GM19238 (cell line): ENCODE measurements around the gene LAMA2.

ENCODE experiments used
- DNase-seq: peaks from one replicate; pipeline ENCODE4 v3.0.0; 2011; ENCODE audit warnings: low spot score; ENCODE audit not compliant: insufficient read length

LAMA2 gene

DNA sequence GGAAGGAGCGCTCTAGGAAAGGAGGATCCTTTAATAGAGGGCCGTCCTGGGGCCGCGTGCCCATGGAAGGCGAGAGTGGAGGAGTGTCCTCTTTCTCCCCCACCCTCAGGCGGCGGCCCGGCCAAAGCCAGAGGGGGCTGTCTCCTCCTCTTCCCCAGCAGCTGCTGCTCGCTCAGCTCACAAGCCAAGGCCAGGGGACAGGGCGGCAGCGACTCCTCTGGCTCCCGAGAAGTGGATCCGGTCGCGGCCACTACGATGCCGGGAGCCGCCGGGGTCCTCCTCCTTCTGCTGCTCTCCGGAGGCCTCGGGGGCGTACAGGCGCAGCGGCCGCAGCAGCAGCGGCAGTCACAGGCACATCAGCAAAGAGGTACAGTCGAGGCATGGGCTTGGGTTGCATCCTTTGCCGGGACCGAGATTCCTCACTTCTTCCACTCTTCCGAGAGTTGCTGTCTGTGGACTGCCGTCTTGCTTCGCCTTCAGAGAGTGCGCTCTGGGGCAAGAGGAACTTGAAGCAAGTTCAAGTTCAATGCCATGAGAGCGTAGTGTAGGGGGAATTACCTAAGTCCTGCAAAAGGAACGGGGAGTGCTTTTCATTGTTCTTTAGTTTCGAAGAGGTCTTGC lies at the start of gene LAMA2:
Gene LAMA2, plus strand, starts transcription at position 148 of the 621 bp plus-strand sequence. Its CDS starts 108 bp downstream, at position 256.
- DNase-seq = no peak

DNA sequence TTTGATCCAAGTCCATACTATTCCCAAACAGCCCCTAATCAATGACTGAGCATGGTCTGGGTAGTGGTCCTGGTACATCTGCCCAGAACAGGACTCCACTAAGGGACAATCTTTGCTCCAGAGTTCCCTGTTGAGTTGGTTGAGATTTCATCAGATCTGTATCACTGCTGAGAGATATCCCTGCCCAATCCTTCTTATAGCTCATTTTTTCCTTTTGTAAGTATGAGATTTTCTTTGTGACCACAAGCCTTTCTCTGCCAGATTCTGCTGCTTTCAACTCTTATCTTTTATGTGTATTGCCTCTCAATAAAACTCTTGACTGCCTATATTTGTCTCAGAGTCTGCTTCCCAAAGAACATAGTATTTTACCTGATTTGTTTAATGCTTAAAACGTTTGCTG lies 46.2 kb upstream of the LAMA2 start:
- DNase-seq = no peak

DNA sequence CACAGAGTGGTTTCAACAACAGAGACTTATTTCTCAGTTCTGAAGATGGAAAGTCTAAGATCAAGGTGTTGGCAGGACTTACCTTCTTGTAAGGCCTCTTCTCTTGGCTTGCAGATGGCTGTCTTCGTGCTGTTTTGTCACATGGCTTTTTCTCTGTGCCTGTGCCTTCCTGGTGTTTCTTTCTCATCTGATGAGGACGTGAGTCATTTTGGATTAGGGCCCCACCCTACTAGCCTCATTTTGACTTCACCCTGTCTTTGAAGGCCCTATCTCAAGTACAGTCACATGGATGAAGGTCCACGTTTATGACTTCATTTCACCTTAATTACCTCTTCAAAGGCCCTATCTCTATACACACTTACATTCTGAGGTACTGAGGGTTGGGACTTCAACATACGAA lies 41.4 kb upstream of the LAMA2 start:
- no peak for DNase-seq

DNA sequence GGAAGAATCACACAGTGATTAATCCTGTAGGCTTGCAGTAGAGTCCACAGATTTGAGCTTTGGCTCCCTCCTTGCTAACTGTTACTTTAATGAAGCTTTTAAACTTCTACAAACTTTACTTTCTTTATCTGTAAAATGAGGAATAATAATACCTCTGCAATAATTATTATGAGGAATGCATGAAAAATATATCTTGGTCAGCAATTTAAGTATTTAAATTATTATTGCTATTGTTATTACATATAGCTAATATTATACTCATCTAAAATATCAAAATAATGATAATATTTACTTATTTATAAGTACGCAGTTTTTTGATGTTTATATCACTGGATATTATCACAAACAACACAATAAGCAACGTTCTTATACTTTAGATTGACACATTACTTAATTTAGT lies 38.3 kb upstream of the LAMA2 start:
- DNase-seq = no peak

- DNase-seq = no peak
Observed at GRCh38 chr6:128847431-128848210, 35.3 kb upstream of the LAMA2 start.

GRCh38 chr6:128848212-128848935 lies 34.6 kb upstream of the LAMA2 start:
- no peak for DNase-seq

DNA sequence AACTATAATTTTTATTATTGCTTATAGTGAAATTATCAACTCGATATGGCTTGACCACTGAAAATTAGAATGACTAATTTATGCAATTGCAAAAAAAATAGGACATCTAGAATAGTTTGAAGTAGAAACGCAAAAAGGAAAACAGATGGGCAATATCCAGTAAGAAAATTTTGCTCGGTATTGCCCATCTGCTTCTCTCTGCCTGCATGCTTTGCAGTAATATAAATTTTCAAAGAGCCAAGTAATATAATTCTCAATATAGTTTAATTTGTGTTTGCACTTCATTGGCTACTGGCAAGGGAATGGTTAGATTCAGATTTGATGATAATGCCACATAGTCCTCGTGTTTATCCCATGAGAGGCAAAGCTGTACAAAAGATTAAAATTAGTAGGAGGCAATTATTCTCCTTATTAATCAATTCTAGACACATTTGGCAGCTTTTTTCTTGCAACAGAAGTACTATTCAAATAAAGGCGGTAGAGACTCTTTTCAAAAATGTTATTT lies 27.3 kb upstream of the LAMA2 start:
- no peak for DNase-seq

GRCh38 chr6:128857806-128858205 lies 25.1 kb upstream of the LAMA2 start:
- DNase-seq = no peak

DNA sequence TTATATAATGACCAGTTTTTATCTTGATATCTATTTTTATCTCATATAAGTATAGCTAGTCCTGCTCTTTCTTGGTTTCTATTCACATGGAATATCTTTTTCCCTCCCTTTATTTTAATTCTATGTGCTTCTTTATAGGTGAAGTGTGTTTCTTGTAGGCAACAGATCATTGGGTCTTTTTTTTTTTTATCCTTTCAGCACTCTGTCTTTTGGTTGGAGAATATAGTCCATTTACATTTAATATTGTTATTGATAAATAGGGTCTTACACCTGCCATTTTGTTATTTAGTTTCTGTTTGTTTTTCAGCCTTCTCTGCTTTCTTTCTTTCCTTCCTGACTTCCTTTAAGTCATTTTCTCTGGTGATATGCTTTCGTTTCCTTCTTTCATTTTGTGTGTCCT lies 22.2 kb upstream of the LAMA2 start:
- no peak for DNase-seq

- DNase-seq = no peak
Observed at GRCh38 chr6:128863983-128864382, 19.0 kb upstream of the LAMA2 start.

GRCh38 chr6:128870746-128871145 lies 12.2 kb upstream of the LAMA2 start:
- DNase-seq = no peak

GRCh38 chr6:128874863-128875262 lies 8.1 kb upstream of the LAMA2 start:
- DNase-seq = no peak

DNA sequence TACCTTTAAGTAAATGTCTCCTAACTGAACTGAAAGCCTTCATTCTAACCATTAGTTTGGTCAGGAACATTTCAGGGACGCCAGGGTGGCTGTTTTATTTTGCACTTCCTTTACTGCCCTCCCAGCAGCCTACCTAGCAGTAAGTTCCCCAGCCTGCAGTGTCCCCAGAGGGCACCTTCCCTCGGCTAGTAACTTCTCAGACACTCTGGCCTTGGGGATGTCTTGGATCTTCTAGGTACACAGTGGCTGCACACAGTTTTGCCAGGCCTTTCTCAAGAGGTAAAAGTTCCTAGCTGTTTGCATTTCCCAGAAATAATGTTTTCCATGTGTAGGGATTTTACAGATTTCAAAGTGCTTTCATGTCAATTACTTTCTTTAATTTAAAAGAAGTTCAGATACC lies 378 bp upstream of the LAMA2 start:
- DNase-seq = no peak

- no peak for DNase-seq
Observed at GRCh38 chr6:128883906-128884305, 968 bp downstream of the LAMA2 start.

- no peak for DNase-seq
Observed at GRCh38 chr6:128885381-128885780, 2.4 kb downstream of the LAMA2 start.

GRCh38 chr6:128886706-128887105 lies 3.8 kb downstream of the LAMA2 start:
- no peak for DNase-seq

GRCh38 chr6:128888444-128889175 lies 5.7 kb downstream of the LAMA2 start:
- DNase-seq = no peak

DNA sequence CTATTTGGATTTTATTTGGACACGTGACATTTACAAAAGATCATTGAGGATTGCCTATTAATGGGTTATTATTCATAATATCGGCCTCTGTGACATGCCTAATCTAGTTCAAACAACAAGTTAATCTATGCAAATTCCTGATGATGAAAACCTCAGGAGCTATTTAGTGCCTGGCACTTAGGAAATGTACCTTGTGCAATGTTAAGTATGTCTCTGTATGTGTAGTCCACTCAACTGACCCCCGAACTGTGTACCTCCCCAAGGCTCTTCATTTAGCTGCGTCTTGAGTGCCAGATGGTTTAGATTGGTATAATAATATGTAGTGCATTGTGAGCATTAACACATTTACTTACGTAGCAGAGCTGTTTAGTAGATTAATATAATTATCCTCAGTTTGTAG lies 6.9 kb downstream of the LAMA2 start:
- DNase-seq = no peak

GRCh38 chr6:128892079-128892478 lies 9.1 kb downstream of the LAMA2 start:
- no peak for DNase-seq

GRCh38 chr6:128899341-128900050 lies 16.6 kb downstream of the LAMA2 start:
- no peak for DNase-seq

DNA sequence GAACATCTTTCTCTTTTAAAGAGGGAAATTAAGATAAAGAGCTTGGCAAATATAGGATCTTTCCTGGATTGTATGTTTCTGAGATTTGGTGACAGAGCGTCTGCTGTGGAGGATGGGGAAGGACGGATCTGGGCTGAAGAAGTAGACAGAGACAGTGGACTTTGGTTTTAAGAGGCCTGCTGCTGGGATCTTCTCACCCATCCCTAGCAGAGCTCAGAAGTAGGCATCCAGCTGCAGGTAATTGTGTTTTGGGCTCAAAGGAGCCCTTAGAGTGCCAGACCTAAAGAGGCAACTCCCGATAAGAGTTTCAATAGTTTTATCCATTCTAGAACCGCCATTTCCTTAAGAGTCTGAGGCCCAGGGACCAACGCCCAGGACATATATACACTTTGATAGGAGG lies 20.8 kb downstream of the LAMA2 start:
- DNase-seq = no peak
